Natural killer cell (primary cell): ENCODE measurements around the gene OR5B3. TPM values are rescaled to one million over a fixed set of nuclear protein-coding genes. Genes with fewer than 3 reads are reported as not detected.

Experiments used
- ATAC-seq, 3 donors: fragments of 150-1000 bp in 2 of 3; fragments of 200-7000 bp in 1 of 3; cut with Tn5 transposase; 1 replicate in 1 of 3; 2 replicates in 2 of 3; pipeline ENCODE4 v1.10.0; 2021; ENCODE audit warnings: mild to moderate bottlenecking in 2 of 3, moderate library complexity in 2 of 3
- DNase-seq, 2 donors: peaks; one replicate each; pipeline versions ENCODE4 v3.0.0 to v3.0.0-alpha.2; 2013 to 2021; ENCODE audit warnings: mixed read lengths in 1 of 2
- H3K27ac ChIP-seq: one replicate; pipeline ENCODE4 v1.5.1; 2013; ENCODE audit warnings: mild to moderate bottlenecking, low read length
- H3K27me3 ChIP-seq: one replicate; pipeline ENCODE4 v1.6.1; 2013; ENCODE audit warnings: low read length; ENCODE audit not compliant: control insufficient read depth, insufficient read depth
- H3K36me3 ChIP-seq: one replicate; pipeline ENCODE4 v1.6.1; 2013; ENCODE audit warnings: low read length; ENCODE audit not compliant: control insufficient read depth, insufficient read depth
- H3K4me1 ChIP-seq: one replicate; pipeline ENCODE4 v1.6.1; 2013; ENCODE audit warnings: low read length; ENCODE audit not compliant: control insufficient read depth, insufficient read depth
- H3K4me3 ChIP-seq: one replicate; pipeline ENCODE4 v1.5.1; 2013; ENCODE audit warnings: low read length
- H3K9me3 ChIP-seq: one replicate; pipeline ENCODE4 v1.6.1; 2013; ENCODE audit warnings: low read length; ENCODE audit not compliant: control insufficient read depth, insufficient read depth
- H3K27ac Mint-ChIP-seq, 2 donors: one replicate each; pipeline ENCODE4 v1.8.0; 2022; ENCODE audit warnings: mild to moderate bottlenecking in 2 of 2, mixed read lengths in 2 of 2, moderate library complexity in 1 of 2
- H3K27me3 Mint-ChIP-seq, 2 donors: one replicate each; pipeline ENCODE4 v1.8.0; 2022; ENCODE audit warnings: low read depth in 2 of 2, mixed read lengths in 2 of 2
- H3K36me3 Mint-ChIP-seq: one replicate; pipeline ENCODE4 v1.8.0; 2022; ENCODE audit warnings: mixed read lengths
- H3K4me1 Mint-ChIP-seq, 2 donors: one replicate each; pipeline ENCODE4 v1.8.0; 2022; ENCODE audit warnings: mixed read lengths in 2 of 2
- H3K4me3 Mint-ChIP-seq: one replicate; pipeline ENCODE4 v1.8.0; 2022; ENCODE audit warnings: mild to moderate bottlenecking, moderate library complexity, mixed read lengths
- H3K9me3 Mint-ChIP-seq, 2 donors: one replicate each; pipeline ENCODE4 v1.8.0; 2022; ENCODE audit warnings: mixed read lengths in 2 of 2
- WGBS: methylation state at CpG from one replicate; pipeline ENCODE4 v1.1.7; 2013; ENCODE audit warnings: missing lambda C conversion rate; ENCODE audit not compliant: insufficient coverage; 5-methylcytosine and 5-hydroxymethylcytosine counted together
- intact Hi-C: fragments of 100-400 bp; cut with micrococcal nuclease; formaldehyde crosslinking; loops from one replicate; pipeline ENCODE4 v1.14.2; 2022
- total RNA-seq, 4 donors: library from RNA; stranded (reverse); fragments of 120-200 nt in 1 of 4; gene quantifications; one replicate each; pipeline versions ENCODE4 v1.2.3 to v1.2.4, GENCODE V29; 2013 to 2022
- TF ChIP-seq, protein P1 (sequence below): fragments of 200-600 bp; IDR thresholded peaks from one replicate; pipeline ENCODE4 v1.8.0; 2022; ENCODE audit warnings: antibody characterized with exemption

Gene OR5B3
- total RNA-seq, 3 donors from 2014 or later (not counting 1 experiment from before 2014, with no cell fraction given), result not detected

- Mint-ChIP-seq H3K27ac (no peak within 1 kb of the TSS), H3K36me3 (no peaks in the 10 kb centered on the region), H3K27me3 (peaks cover 16% of the 10 kb centered on the region in 2 donors), H3K4me1 (no peaks in the 10 kb centered on the region), H3K4me3 (no peak within 1 kb of the TSS), H3K9me3 (peaks cover 3% of the 10 kb centered on the region in 2 donors)
- intact Hi-C loops, result no loop called here
- no peak within 1 kb of the TSS for H3K4me3 ChIP-seq
- 90% methylated on average over 1 of the region's 1 CpG for WGBS
- ATAC-seq, result no peak
- H3K36me3 ChIP-seq, result no peaks in the 10 kb centered on the region
- TF ChIP-seq, protein P1, sequence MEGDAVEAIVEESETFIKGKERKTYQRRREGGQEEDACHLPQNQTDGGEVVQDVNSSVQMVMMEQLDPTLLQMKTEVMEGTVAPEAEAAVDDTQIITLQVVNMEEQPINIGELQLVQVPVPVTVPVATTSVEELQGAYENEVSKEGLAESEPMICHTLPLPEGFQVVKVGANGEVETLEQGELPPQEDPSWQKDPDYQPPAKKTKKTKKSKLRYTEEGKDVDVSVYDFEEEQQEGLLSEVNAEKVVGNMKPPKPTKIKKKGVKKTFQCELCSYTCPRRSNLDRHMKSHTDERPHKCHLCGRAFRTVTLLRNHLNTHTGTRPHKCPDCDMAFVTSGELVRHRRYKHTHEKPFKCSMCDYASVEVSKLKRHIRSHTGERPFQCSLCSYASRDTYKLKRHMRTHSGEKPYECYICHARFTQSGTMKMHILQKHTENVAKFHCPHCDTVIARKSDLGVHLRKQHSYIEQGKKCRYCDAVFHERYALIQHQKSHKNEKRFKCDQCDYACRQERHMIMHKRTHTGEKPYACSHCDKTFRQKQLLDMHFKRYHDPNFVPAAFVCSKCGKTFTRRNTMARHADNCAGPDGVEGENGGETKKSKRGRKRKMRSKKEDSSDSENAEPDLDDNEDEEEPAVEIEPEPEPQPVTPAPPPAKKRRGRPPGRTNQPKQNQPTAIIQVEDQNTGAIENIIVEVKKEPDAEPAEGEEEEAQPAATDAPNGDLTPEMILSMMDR, result no peak
- no peaks in the 10 kb centered on the region for H3K27me3 ChIP-seq
- H3K27ac ChIP-seq, result no peak within 1 kb of the TSS
- H3K4me1 ChIP-seq, result no peaks in the 10 kb centered on the region
- peaks cover 3% of the 10 kb centered on the region for H3K9me3 ChIP-seq
- no peak for DNase-seq
Measured at GRCh38 chr11:58442136-58442535, 35.5 kb upstream of the OR5B3 start, which contains the start of gene OR5B12. TSS of gene OR5B12 (minus strand) at chr11:58442236. CDS start at chr11:58440151, 2,085 bp downstream.

- TF ChIP-seq, protein P1, result no peak
- Histone ChIP-seq H3K4me1 (no peaks in the 10 kb centered on the region), H3K4me3 (no peak overlapping the region), H3K27ac (no peak overlapping the region), H3K27me3 (no peaks in the 10 kb centered on the region), H3K36me3 (no peaks in the 10 kb centered on the region), H3K9me3 (no peaks in the 10 kb centered on the region)
- intact Hi-C loops, result no loop called here
- peaks cover 3% of the 10 kb centered on the region in 2 donors for H3K9me3 Mint-ChIP-seq
- H3K4me3 Mint-ChIP-seq, result no peak overlapping the region
- H3K4me1 Mint-ChIP-seq, result no peaks in the 10 kb centered on the region
- WGBS, result 51% methylated on average over 4 of the region's 4 CpGs
- no peak for DNase-seq
- no peak overlapping the region for H3K27ac Mint-ChIP-seq
- H3K27me3 Mint-ChIP-seq, result peaks cover 7 to 16% of the 10 kb centered on the region in 2 donors
- no peak for ATAC-seq
- H3K36me3 Mint-ChIP-seq, result no peaks in the 10 kb centered on the region
Measured at GRCh38 chr11:58438486-58438885, 31.8 kb upstream of the OR5B3 start.

DNA sequence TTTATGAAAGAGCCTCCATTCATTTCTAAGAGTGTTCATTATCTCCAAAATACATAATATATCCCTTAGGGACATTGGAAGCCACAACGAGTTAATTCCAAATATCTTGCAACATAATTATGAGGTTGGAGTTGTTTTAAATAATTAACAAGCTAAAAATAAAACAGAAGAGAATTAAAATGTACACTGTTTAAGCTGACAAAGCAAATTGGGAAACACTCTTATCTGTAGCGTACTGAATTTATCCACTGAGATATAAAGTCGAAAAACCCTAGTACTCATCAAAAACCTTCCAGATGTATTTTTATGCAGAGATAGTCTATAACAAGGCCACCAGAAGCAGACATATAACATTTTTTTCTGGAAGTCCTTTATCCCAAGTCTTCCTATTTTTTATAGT is 27.5 kb upstream of the OR5B3 start:
- no peaks in the 10 kb centered on the region for H3K9me3 ChIP-seq
- no peak overlapping the region for H3K4me3 ChIP-seq
- no peak for ATAC-seq
- no peak overlapping the region for H3K4me3 Mint-ChIP-seq
- H3K4me1 ChIP-seq, result no peaks in the 10 kb centered on the region
- no peak overlapping the region for H3K27ac Mint-ChIP-seq
- H3K27ac ChIP-seq, result no peak overlapping the region
- 94% methylated on average over 2 of the region's 3 CpGs for whole genome bisulfite sequencing
- no peaks in the 10 kb centered on the region for H3K36me3 ChIP-seq
- peaks cover 3% of the 10 kb centered on the region for H3K36me3 Mint-ChIP-seq
- H3K9me3 Mint-ChIP-seq, result peaks cover under 1% of the 10 kb centered on the region in 2 donors
- H3K27me3 ChIP-seq, result peaks cover 2% of the 10 kb centered on the region
- DNase-seq, result no peak
- intact Hi-C loops, result no loop called here
- H3K4me1 Mint-ChIP-seq, result no peaks in the 10 kb centered on the region
- TF ChIP-seq, protein P1, result no peak
- H3K27me3 Mint-ChIP-seq, result peaks cover 7 to 12% of the 10 kb centered on the region in 2 donors

GRCh38 chr11:58433638-58434203 is 27.0 kb upstream of the OR5B3 start:
- TF ChIP-seq, protein P1, result no peak

More at GRCh38 chr11:58433638-58434203, 27.0 kb upstream of the OR5B3 start:
- Histone ChIP-seq H3K4me3 (no peak overlapping the region), H3K4me1 (no peaks in the 10 kb centered on the region), H3K36me3 (no peaks in the 10 kb centered on the region), H3K9me3 (no peaks in the 10 kb centered on the region), H3K27ac (no peak overlapping the region), H3K27me3 (peaks cover 2% of the 10 kb centered on the region)
- Mint-ChIP-seq H3K4me3 (no peak overlapping the region), H3K36me3 (peaks cover 8% of the 10 kb centered on the region), H3K27ac (no peak overlapping the region), H3K9me3 (peaks cover 0 to 3% of the 10 kb centered on the region in 2 donors), H3K4me1 (no peaks in the 10 kb centered on the region), H3K27me3 (peaks cover 11 to 14% of the 10 kb centered on the region in 2 donors)
- ATAC-seq (no peak), DNase-seq (no peak)
- WGBS, result 71% methylated on average over 1 of the region's 3 CpGs
- intact Hi-C loops, result no loop called here
